Hindlimb muscle (tissue), 1 donor: ENCODE measurements around the gene SZRD1. TPM values are rescaled to one million over a fixed set of nuclear protein-coding genes. Genes with fewer than 3 reads are reported as not detected.
"Not testable (repeated sequence)": the region's sequence is repeated elsewhere in the genome, so short reads cannot be mapped to it uniquely, and the experiment has no call there.

Experiments
- DNase-seq: peaks from one replicate; pipeline ENCODE4 v3.0.0-alpha.2; 2013
- polyA plus RNA-seq: library from polyadenylated mRNA; unstranded; fragments of 120-200 nt; gene quantifications from one replicate; pipeline ENCODE4 v1.2.1, GENCODE V29; 2013; ENCODE audit not compliant: insufficient read length

Gene SZRD1, protein sequence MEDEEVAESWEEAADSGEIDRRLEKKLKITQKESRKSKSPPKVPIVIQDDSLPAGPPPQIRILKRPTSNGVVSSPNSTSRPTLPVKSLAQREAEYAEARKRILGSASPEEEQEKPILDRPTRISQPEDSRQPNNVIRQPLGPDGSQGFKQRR
- 88.0 TPM for polyA plus RNA-seq

DNA sequence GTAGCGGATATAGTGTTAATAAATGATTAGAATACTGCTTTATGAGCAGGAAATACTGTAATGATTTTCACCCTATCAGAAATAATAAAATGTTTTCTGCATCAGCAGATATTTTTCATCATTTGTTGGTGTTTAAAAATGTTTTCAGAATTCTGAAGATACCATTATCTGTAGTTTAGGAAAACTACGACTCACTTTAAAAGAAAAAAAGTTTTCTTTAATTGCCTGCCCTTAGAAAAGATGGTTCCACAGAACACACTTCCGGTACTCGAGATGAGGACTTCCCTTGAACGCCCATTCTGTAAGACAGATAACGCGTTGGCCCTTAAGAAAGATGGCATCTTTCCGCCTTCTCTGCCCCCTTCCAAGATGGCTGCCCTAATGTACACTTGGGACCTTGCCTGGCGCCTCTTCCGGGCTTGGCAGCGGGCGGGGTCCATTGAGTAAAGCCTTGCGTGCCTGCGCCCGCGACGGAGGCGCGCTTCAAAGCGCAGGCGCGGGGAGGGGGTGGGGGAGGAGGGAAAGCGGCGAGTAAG, at the start of gene SZRD1:
TSS of gene SZRD1 (plus strand) at position 521 of the 536 bp plus-strand sequence. CDS start 16 bp downstream, outside the sequence.
- peak; percentile 99 for DNase-seq

GRCh38 chr1:16318555-16318954, 48.5 kb upstream of the SZRD1 start:
- DNase-seq, result peak; percentile 37

DNA sequence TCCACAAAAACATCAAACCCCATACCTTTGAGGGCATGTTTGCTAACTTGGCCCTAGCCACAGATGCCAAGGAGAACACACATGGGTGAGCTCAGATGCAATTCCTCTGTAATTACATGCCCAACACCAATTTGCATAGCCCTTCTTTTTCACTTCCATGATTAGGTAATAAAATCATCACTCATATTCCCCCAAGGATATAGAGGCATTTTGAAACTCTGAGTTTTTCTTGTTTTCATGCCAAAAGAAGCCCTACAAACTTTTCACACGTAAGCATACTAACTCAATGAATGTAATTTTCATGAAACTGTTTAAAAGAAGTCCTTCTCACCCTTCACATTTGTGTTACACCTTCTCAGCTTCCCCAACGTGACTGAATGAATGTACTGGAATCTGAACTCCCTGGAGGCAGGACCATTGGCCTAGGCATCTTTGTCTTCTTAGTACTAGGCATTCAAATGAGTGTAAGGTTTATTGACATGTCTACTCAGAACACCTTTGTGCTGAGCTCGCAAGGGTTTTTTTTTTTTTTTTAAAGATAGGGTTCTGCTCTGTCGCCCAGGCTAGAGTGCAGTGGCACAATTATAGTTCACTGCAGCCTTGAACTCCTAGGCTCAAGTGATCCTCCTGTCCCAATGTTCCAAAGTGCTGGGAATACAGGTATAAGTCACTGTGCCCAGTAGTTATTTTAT, 45.7 kb upstream of the SZRD1 start:
- DNase-seq, result no peak

GRCh38 chr1:16324456-16324890, 42.6 kb upstream of the SZRD1 start:
- DNase-seq, result peak; percentile 26

DNA sequence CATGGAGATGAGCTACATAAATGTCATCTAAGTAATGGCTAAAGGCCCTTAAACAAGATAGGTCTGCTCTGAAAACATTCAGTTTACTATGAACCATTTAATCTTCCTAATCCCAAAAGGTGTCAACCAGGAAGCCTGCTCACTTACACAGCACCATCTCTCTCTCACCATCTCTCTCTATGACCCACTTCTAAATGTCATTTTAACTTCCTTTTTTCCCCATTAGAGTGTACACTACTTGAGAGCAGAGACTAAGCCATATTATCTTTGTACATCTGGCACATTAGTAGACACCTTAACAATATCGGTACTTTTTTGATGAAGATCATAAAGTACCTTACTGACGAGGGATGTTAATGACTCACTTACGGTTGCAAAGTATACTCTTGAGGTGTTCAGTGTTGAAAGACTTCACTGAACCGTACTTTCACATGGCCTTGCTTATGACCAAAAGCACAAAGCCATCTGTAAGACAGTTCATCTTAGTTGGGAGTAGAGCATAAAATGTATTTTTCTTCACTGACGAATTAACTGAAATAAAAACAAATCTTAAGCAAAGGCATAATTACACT, 40.1 kb upstream of the SZRD1 start:
- DNase-seq, result no peak

- DNase-seq, result no peak
Measured at GRCh38 chr1:16334655-16335340, 32.2 kb upstream of the SZRD1 start.

DNA sequence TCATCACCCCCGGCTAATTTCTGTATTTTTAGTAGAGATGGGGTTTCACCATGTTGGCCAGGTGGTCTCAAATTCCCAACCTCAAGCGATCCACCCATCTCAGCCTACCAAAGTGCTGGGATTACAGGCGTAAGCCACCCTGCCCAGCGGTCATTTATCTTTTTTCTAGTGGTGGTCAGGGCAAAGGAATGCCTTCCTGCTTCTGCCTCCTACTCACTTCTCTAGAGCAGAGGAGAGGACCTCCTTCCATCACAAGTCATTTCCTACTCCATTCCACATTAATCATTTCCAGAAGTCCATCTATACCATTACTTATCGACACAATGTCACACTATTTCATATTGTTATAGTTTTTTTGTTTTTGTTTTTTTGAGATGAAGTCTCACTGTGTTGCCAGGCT, 28.1 kb upstream of the SZRD1 start:
- no peak for DNase-seq

GRCh38 chr1:16340673-16341072, 26.4 kb upstream of the SZRD1 start:
- no peak for DNase-seq

GRCh38 chr1:16342331-16343062, 24.5 kb upstream of the SZRD1 start:
- no peak for DNase-seq

GRCh38 chr1:16343276-16343675, 23.8 kb upstream of the SZRD1 start:
- not testable (repeated sequence) for DNase-seq

- no peak for DNase-seq
Measured at GRCh38 chr1:16348414-16349182, 18.4 kb upstream of the SZRD1 start.

- DNase-seq, result no peak
Measured at GRCh38 chr1:16349847-16350406, 17.1 kb upstream of the SZRD1 start.

DNA sequence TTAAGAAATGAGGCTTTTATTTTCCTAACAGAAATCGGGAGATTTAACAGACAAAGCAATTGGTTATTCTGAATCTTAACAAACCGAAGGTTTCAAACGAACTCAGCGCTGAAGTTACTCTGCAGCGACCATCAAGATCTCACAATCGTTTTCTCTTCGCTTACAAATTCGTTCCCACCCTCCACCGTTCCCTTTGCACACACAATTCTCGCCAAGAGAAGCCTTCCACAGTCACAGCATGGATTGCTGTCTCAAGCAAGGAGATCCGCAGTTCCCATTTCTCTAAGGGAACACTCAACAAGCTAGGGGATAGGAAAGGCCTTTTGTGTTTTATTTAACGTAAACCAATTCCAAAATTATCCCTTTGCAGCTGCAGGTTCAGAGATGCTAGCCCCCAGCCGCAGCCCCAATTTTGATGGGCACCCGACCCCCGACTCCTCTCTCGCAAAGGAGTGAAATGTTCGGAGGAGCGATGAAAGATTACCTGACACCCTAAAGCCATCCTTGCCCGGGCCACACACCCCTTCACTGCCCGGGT, 15.5 kb upstream of the SZRD1 start:
- DNase-seq, result peak; percentile 33

- peak; percentile 99 for DNase-seq
Measured at GRCh38 chr1:16351994-16352841, 14.8 kb upstream of the SZRD1 start, which contains the start of gene FBXO42. FBXO42 (minus strand) TSS chr1:16352480; CDS start chr1:16315418, 37,062 bp downstream.

- DNase-seq, result no peak
Measured at GRCh38 chr1:16352842-16353535, 14.1 kb upstream of the SZRD1 start.

DNA sequence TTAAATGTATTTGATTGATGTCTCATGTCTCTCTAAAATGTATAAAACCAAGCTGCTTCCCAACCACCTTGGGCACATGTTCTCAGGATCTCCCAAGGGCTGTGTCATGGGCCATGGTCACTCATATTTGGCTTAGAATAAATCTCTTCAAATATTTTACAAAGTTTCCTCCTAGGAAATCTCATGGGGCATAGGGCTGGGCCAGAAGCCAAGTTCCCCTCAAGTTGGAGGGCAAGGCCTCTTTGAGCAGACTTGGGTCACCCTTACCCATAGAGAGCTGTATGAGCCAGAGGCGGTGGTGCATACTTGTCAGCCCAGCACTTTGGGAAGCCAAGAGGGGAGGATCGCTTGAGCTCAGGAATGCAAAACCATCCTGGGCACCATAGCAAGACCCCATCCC, 12.4 kb upstream of the SZRD1 start:
- DNase-seq, result no peak

GRCh38 chr1:16356867-16357266, 10.2 kb upstream of the SZRD1 start:
- no peak for DNase-seq

- DNase-seq, result not testable (repeated sequence)
Measured at GRCh38 chr1:16365146-16365498, 1.9 kb upstream of the SZRD1 start.

DNA sequence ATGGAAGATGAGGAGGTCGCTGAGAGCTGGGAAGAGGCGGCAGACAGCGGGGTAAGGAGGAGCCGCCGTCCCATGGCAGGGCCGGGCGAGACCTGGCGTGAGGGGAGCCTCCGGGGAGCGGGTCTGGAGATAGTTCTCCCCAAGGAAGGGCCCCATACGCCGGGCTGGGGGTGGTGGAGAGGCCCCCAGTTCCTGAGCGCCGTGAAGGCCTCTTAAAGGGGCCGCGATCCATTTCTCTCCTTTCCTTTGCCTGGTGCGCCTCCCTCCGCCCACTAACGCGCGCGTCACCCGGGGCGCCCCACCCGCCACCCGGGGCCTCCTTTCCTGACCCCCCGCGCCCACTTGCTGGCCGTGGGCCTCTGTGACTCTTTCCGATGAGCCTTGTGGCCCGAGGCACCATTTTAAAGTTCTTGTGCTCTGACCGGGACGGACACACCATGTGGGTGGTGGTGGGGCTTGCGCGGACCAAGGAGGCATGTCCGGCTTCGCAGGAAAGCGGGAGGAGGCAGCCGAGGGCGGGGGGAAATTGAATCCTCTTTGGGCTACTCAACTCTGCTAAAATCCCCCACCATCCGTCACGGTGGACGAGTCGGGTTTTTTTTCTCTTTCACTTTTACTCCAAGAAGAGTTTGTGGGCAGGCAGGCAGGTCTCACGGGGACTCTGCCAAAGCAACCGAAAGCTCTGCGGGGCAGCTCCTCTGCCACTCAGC, 371 bp downstream of the SZRD1 start:
- DNase-seq, result peak; percentile 91
